A549 treated with Hydrocortisone at 1 μM for 4 hours (cell line): ENCODE measurements around the gene TOR2A. TPM values are rescaled to one million over a fixed set of nuclear protein-coding genes. Genes with fewer than 3 reads are reported as not detected.

Source experiments
- total RNA-seq: library from RNA; stranded (reverse); fragments of 200-300 nt; extraction: Qiagen RNA extraction; gene quantifications from 5 replicates; pipeline ENCODE4 v1.2.3, GENCODE V29; 2022

The TOR2A gene
- total RNA-seq, result 12.6 to 17.9 TPM (median 15.7 TPM) in 5 replicates

DNA sequence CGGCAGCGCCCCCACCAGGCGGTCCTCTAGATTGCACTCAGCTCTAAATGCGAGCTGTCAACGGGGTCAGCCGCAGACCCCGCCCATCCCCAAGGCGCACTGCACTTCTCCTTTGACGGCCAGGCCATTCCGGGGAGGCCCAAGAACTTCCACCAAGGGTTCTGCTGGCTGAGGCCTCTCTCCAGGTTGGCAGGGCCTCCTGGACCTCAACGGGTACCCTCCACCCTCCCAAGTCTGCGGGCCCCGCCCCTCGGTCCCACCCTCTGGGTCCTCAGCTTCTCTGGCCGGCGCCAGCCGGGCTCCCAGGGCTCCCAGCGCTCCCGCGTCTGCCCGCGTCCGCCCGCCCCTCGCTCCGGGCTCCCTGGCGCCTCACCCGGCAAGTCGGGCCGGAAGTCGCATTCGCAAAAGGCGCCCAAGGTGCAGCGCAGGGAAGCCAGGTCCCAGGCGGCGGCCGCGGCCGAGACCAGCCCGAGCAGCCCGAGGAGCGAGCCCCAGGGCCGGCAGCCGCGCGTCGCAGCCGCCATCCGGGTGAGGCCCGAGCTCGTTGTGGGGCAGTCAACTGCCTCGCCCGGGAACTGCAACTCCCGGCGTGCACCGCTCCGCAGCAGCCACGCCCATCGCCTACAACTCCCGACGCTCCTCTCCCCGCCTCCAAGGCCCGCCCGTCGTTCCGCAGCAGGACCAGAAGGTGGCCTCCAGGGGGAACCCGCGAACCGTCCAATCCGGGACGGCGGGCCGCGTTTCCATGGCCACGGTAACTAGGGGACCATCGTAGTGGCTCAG is at the start of gene TOR2A:
Gene TOR2A, minus strand, starts transcription at position 548 of the 783 bp plus-strand sequence. Its CDS starts 24 bp downstream, at position 524.

DNA sequence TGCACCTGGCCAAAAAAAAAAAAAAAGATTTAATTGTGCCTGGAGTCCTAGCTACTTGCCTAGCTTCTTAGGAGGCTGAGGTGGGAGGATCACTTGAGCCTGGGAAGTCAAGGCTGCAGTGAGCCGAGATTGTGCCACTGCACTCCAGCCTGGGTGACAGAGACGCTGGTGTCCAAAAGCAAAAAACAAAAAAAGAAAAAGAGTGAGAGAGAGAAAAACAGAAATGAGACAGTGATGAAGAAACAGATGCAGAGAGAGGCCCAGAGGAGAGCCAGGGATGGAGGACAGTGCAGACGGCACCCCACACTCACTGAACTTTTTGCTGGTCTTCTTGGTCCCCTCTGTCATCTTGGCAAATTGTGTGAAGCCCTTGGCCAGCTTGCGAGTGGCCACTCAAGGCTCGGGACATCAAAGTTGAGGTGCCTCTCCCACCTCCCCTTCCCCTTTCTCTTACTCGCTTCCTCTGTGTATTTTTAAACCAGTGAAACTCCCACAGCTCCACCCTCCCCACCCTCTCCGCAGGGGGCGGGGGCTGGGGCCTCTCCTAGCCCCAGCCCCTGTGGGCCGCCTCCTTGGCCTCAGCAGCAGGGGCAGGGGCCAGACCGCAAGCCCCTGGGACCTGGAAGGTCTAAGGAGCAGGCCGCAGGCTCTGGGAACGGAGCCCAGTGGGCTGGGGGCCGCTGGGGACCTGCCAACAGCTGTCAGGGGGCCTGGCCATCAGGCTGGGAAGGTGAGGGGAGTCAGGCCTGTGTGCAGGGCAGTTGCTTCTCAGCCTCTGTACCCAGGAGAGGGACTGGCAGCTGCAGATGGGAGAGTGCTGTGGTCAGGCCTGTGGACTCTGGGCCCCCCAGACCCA is 43.4 kb upstream of the TOR2A start, which contains the start of gene SH2D3C:
Gene SH2D3C, minus strand, starts transcription at position 387 of the 856 bp plus-strand sequence. Its CDS starts 39 bp downstream, at position 348.

DNA sequence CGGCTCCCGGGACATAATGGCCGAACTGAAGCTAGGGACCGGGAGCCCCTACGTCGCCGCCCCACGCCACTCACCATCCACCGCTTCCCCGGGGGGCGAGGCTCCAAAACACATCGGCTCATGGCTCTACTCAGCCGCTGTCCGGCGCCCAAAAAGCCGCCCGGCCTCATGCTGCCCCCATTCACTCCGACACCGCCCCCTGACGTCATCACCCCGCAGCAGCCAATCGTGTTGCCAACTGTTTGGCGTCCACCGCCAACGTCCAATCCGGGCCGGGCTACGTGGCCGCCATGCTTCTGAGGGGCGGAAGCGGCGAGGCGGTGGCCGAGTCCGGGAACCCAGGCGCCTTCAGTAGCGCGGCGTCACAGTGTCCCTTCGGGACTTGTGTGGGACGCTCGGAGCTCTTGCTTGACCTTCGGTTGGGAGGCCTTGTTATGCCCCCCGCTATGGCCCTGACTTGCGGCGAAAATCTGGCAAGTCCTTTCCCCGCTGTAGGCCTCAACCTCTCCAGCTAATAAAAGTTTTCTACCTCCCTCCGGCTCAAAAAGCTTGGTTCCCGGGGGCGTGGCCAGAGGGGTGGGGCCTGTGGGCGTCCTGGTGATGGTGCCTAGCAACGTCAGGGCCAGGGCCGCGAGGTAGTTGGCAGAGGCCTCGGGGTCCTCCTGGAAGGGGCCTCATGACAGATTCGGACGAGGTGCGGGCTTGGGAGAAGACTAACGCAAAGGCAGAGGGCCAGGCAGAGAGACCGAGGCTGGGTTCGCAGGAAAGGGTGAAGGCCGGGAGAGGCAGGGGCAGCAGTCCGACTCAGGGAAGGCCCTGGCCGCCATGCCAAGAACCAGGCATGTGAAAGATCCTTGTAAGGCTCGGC is 19.4 kb downstream of the TOR2A start, which contains the start of the genes PTRH1 and TTC16:
Gene PTRH1, minus strand, starts transcription at position 194 of the 868 bp plus-strand sequence. Its CDS starts 24 bp downstream, at position 170.
Gene TTC16, plus strand, starts transcription at position 610 of the 868 bp plus-strand sequence. Its CDS starts 67 bp downstream, at position 677.

DNA sequence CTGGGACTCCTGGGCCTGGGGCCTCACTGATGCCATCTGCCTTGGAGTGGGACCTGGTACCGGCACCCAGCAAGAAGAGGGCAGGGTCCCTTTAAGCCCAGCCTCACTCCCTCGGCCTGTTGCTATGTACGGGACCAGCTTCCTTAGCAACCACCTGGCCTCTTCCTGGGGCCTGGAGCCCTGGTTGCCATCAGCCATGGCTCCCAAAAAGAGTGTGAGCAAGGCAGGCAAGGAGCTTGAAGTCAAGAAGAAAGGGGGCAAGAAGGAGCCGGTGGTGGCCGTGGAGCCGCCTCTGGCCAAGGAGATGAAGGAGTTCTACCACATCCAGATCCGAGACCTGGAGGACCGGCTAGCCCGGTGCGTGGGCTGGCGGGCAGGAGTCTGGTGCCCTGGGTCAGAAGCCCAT is 28.3 kb downstream of the TOR2A start, which contains the start of gene CFAP157:
Gene CFAP157, plus strand, starts transcription at position 153 of the 406 bp plus-strand sequence. Its CDS starts 44 bp downstream, at position 197.

Other genes with a start within 250 kb of the TOR2A start
- gene STXBP1, start 123.0 kb downstream of the TOR2A start, total RNA-seq, result 14.2 to 18.4 TPM (median 17.9 TPM) in 5 replicates
- gene CFAP157, start 28.3 kb downstream of the TOR2A start, total RNA-seq, result 0.03 to 0.08 TPM (median 0.05 TPM) in 5 replicates
- 12.5 to 21.0 TPM (median 19.8 TPM) in 5 replicates for gene PTRH1, start 19.6 kb downstream of the TOR2A start, total RNA-seq
- 0.03 to 0.12 TPM (median 0.03 TPM) in 4 of 5 replicates, not detected in the other for gene TTC16, start 19.2 kb downstream of the TOR2A start, total RNA-seq
- 0.09 to 0.24 TPM (median 0.12 TPM) in 3 of 5 replicates, not detected in the others for gene SH2D3C, start 43.4 kb upstream of the TOR2A start, total RNA-seq
- 42.8 to 54.4 TPM (median 45.7 TPM) in 5 replicates for gene CDK9, start 50.7 kb upstream of the TOR2A start, total RNA-seq
- 45.9 to 52.3 TPM (median 49.1 TPM) in 5 replicates for gene FPGS, start 67.6 kb upstream of the TOR2A start, total RNA-seq
- gene ENG, start 119.4 kb upstream of the TOR2A start, total RNA-seq, result 0.09 to 0.15 TPM (median 0.12 TPM) in 5 replicates
- 44.0 to 77.7 TPM (median 73.1 TPM) in 5 replicates for gene AK1, start 142.4 kb upstream of the TOR2A start, total RNA-seq
- gene ST6GALNAC6, start 164.3 kb upstream of the TOR2A start, total RNA-seq, result 18.3 to 23.7 TPM (median 21.6 TPM) in 5 replicates
- gene ST6GALNAC4, start 181.7 kb upstream of the TOR2A start, total RNA-seq, result 13.9 to 17.2 TPM (median 16.3 TPM) in 5 replicates
- 1.5 to 2.1 TPM (median 1.6 TPM) in 5 replicates for gene PIP5KL1, start 195.5 kb upstream of the TOR2A start, total RNA-seq
- 35.2 to 42.8 TPM (median 42.5 TPM) in 5 replicates for gene DPM2, start 202.6 kb upstream of the TOR2A start, total RNA-seq
- 41.9 to 56.2 TPM (median 44.3 TPM) in 5 replicates for gene EEIG1, start 245.7 kb upstream of the TOR2A start, total RNA-seq